Measurements from ENCODE around the gene DNAH7.

- TF ChIP-seq GATA2 (IDR thresholded peaks at IDR 0.05; ENCODE audit: low read depth, low read length) (no peak), GATA3 (IDR thresholded peaks at IDR 0.05; ENCODE audit: low read depth, low read length) (no peak)
Measured at GRCh38 chr2:195721042-195721441, 347.6 kb downstream of the DNAH7 start.
